ENCODE data around the gene GPR12. TPM values are rescaled to one million over a fixed set of nuclear protein-coding genes. Genes with fewer than 3 reads are reported as not detected.

The GPR12 gene
- total RNA-seq, 1 donor from 2014 or later = 0.14 TPM

DNA sequence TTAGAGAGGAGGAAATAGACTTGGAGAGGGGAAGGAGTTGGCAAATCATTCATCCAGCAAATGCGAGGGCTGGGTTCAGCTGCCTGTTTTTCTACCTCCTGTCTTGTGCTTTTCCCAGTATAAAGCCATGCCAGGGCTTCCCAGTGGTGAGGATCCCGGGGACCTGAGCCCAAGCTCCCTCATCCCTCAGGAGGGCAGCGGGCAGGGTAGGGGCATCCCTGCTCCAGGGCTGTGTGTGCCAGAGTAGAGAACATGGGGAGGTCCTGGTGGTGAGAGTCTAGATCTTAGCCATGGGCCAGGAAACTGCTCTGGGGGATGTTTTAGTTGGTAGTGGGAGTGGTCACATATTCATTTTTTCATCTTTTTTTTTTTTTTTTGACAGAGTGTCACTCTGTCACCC lies 43.6 kb downstream of the GPR12 start:
- Mint-ChIP-seq H3K9me3 (peaks cover 7% of the 10 kb centered on the region), H3K4me3 (no peak overlapping the region)

DNA sequence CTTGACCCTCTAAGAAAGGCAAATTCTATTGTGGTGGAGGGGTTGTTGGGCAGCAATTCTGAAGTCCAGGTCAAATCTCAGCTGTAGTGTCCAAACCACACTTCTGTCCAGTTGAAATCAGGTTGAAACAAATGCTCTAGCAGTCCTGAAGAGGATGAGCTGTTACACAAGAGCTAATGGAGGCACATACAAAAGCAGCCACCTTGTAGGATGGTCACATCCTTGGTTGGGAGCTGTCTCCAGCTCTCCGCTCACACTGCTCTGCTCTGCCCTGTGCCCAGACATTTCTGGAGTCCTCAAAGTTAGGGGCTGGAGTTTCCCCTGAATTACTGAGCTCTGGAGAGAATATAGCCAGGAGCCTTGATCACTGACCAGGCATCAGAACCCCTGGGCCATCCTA lies 47.2 kb downstream of the GPR12 start:
- Mint-ChIP-seq H3K4me3 (no peak overlapping the region), H3K36me3 (no peaks in the 10 kb centered on the region), H3K27ac (no peak overlapping the region), H3K4me1 (ENCODE audit: unreplicated experiment) (no peaks in the 10 kb centered on the region), H3K9me3 (peaks cover 7% of the 10 kb centered on the region), H3K27me3 (peaks cover 11% of the 10 kb centered on the region)
- no peak for DNase-seq (ENCODE audit: extremely low spot score, unreplicated experiment)
- TF ChIP-seq, protein P1, sequence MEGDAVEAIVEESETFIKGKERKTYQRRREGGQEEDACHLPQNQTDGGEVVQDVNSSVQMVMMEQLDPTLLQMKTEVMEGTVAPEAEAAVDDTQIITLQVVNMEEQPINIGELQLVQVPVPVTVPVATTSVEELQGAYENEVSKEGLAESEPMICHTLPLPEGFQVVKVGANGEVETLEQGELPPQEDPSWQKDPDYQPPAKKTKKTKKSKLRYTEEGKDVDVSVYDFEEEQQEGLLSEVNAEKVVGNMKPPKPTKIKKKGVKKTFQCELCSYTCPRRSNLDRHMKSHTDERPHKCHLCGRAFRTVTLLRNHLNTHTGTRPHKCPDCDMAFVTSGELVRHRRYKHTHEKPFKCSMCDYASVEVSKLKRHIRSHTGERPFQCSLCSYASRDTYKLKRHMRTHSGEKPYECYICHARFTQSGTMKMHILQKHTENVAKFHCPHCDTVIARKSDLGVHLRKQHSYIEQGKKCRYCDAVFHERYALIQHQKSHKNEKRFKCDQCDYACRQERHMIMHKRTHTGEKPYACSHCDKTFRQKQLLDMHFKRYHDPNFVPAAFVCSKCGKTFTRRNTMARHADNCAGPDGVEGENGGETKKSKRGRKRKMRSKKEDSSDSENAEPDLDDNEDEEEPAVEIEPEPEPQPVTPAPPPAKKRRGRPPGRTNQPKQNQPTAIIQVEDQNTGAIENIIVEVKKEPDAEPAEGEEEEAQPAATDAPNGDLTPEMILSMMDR (conservative IDR thresholded peaks at IDR 0.05) = no peak

More for the DNA sequence above, 43.6 kb downstream of the GPR12 start:
- no peak overlapping the region for H3K27ac Mint-ChIP-seq
- H3K4me1 Mint-ChIP-seq (ENCODE audit: unreplicated experiment) = no peaks in the 10 kb centered on the region
- H3K36me3 Mint-ChIP-seq = no peaks in the 10 kb centered on the region
- peaks cover 7% of the 10 kb centered on the region for H3K27me3 Mint-ChIP-seq
- TF ChIP-seq, protein P1 (conservative IDR thresholded peaks at IDR 0.05) = no peak
- DNase-seq (ENCODE audit: extremely low spot score, unreplicated experiment) = peak; percentile 37

DNA sequence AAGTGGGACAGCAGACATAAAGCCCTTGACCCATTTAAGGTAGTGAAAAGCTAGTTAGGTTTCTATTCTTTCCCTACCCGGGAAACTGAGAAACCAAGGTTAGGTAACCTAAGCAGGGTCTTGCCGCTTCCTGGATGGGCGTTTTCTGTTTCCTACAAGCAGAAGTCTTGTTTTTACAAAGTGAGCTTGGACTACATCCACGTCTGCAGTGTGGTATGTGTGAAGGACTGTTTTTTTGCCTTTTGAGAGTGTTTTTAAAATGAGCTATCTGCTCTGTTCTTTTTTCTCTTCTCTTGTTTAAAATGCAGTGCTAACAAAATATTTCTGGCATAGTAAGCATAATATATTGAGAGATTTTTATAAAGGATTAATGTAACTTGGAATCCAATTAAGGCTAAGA lies 49.4 kb downstream of the GPR12 start:
- H3K27ac Mint-ChIP-seq = no peak overlapping the region
- H3K4me3 Mint-ChIP-seq = no peak overlapping the region
- no peaks in the 10 kb centered on the region for H3K4me1 Mint-ChIP-seq (ENCODE audit: unreplicated experiment)
- no peak for DNase-seq (ENCODE audit: extremely low spot score, unreplicated experiment)
- no peaks in the 10 kb centered on the region for H3K36me3 Mint-ChIP-seq
- H3K27me3 Mint-ChIP-seq = peaks cover 15% of the 10 kb centered on the region
- TF ChIP-seq, protein P1 (conservative IDR thresholded peaks at IDR 0.05) = no peak
- H3K9me3 Mint-ChIP-seq = peaks cover 7% of the 10 kb centered on the region

DNA sequence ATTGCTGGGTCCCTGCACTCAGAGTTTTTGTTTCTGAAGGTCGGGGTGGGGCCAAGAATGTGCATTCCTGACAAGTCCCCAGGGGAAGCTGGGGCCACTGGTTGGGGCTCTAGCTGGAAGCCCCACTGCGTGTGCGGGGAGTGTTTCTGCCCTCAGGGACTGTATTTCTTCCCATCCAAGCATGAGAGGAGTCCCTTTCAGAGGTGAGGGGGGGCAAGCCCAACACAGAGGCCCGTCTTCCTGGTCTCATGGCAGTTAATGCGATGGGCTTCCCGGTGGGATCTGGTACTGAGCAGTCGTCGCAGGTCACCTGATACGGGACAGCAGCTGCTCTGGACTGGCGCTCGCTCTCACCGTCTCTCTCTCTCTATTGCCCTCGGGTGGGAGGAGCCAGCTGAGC lies 50.4 kb downstream of the GPR12 start:
- TF ChIP-seq, protein P1 (conservative IDR thresholded peaks at IDR 0.05) = no peak
- Mint-ChIP-seq H3K27me3 (peaks cover 15% of the 10 kb centered on the region), H3K36me3 (no peaks in the 10 kb centered on the region), H3K27ac (no peak overlapping the region), H3K9me3 (peaks cover 7% of the 10 kb centered on the region), H3K4me3 (no peak overlapping the region), H3K4me1 (ENCODE audit: unreplicated experiment) (no peaks in the 10 kb centered on the region)
- peak; percentile 51 for DNase-seq (ENCODE audit: extremely low spot score, unreplicated experiment)

DNA sequence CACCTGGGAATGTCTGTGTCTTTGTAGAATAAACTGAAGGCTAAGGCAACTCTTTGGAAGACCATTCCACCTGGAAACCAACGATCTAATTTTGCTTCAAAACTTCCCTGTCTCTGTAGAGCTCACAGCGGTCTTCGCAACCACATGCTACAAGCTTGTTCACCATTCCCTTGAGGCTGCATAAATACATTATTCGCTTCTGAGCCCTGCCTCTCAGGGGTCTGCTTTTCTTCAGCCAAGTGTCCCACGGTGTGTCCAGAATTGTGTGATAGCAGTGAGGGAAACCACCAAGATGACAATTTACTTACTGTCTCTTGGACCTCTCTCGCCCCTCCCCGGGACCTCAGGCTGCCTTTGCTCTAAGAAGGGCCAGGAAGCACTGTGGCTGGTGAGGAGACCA lies 51.1 kb downstream of the GPR12 start:
- H3K4me1 Mint-ChIP-seq (ENCODE audit: unreplicated experiment) = no peaks in the 10 kb centered on the region
- peaks cover 7% of the 10 kb centered on the region for H3K9me3 Mint-ChIP-seq
- H3K27ac Mint-ChIP-seq = no peak overlapping the region
- peak; percentile 7 for DNase-seq (ENCODE audit: extremely low spot score, unreplicated experiment)
- TF ChIP-seq, protein P1 (conservative IDR thresholded peaks at IDR 0.05) = no peak
- H3K27me3 Mint-ChIP-seq = peaks cover 15% of the 10 kb centered on the region
- H3K36me3 Mint-ChIP-seq = no peaks in the 10 kb centered on the region
- no peak overlapping the region for H3K4me3 Mint-ChIP-seq

DNA sequence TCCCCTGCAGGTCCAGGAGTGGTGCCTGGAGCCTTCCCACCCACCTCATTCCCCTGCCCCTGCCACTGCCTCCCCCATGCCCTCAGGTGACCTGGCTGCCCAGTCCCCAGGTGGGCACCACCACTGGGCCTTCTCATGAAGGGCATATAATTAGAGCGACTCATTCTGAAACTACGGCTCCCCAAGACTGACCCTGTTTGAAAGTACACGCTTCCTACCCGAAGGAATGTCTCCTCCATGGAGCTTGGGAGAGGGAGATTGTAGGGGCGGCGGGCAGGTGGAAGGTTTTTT lies 52.6 kb downstream of the GPR12 start:
- TF ChIP-seq, protein P1 (conservative IDR thresholded peaks at IDR 0.05) = peak; percentile 3
- no peaks in the 10 kb centered on the region for H3K36me3 Mint-ChIP-seq
- peaks cover 7% of the 10 kb centered on the region for H3K9me3 Mint-ChIP-seq
- no peak overlapping the region for H3K27ac Mint-ChIP-seq
- no peak for DNase-seq (ENCODE audit: extremely low spot score, unreplicated experiment)
- peaks cover 15% of the 10 kb centered on the region for H3K27me3 Mint-ChIP-seq
- no peak overlapping the region for H3K4me3 Mint-ChIP-seq
- H3K4me1 Mint-ChIP-seq (ENCODE audit: unreplicated experiment) = no peaks in the 10 kb centered on the region

All from type B pancreatic cell (in vitro differentiated cells).